Heart right ventricle (tissue), 16 donors: ENCODE measurements around the gene TLN1. TPM values are rescaled to one million over a fixed set of nuclear protein-coding genes. Genes with fewer than 3 reads are reported as not detected.

Experiments
- ATAC-seq, 8 donors: fragments of 200-7000 bp; cut with Tn5 transposase; one replicate each; pipeline ENCODE4 v1.9.1; 2020; ENCODE audit warnings: mild to moderate bottlenecking in 8 of 8, moderate library complexity in 8 of 8, moderate number of reproducible peaks in 1 of 8
- DNase-seq, 2 donors: peaks; one replicate each; pipeline ENCODE4 v3.0.0-alpha.2; 2020
- H3K27ac ChIP-seq, 10 donors: fragments of 200-600 bp; sonication (generic) in 2 of 10; one replicate each; pipeline versions ENCODE4 v1.5.0 to v1.8.0; 2020 to 2022; ENCODE audit warnings: mild to moderate bottlenecking in 3 of 10
- H3K27me3 ChIP-seq, 7 donors: fragments of 200-600 bp; one replicate each; pipeline ENCODE4 v1.8.0; 2021 to 2022; ENCODE audit warnings: mild to moderate bottlenecking in 2 of 7
- H3K36me3 ChIP-seq, 9 donors: fragments of 200-600 bp; sonication (generic) in 1 of 9; one replicate each; pipeline versions ENCODE4 v1.5.0 to v1.8.0; 2020 to 2022; ENCODE audit warnings: mild to moderate bottlenecking in 2 of 9
- H3K4me1 ChIP-seq, 9 donors: fragments of 200-600 bp; sonication (generic) in 1 of 9; one replicate each; pipeline versions ENCODE4 v1.5.0 to v1.8.0; 2020 to 2022; ENCODE audit warnings: mild to moderate bottlenecking in 4 of 9
- H3K4me3 ChIP-seq, 10 donors: fragments of 200-600 bp; sonication (generic) in 2 of 10; one replicate each; pipeline versions ENCODE4 v1.5.0 to v1.8.0; 2020 to 2022; ENCODE audit warnings: mild to moderate bottlenecking in 7 of 10, moderate library complexity in 2 of 10
- H3K9me3 ChIP-seq, 11 donors: fragments of 200-600 bp in 10 of 11; sonication (generic) in 2 of 11; one replicate each; pipeline versions ENCODE4 v1.5.0 to v1.8.0; 2013 to 2022; ENCODE audit warnings: mild to moderate bottlenecking in 2 of 11, control low read depth in 1 of 11, moderate library complexity in 1 of 11
- WGBS, 2 donors: extraction: QIAGEN DNeasy Blood & Tissue Kit; methylation state at CpG; one replicate each; pipeline ENCODE4 v1.1.7; 2013; ENCODE audit warnings: inconsistent platforms in 1 of 2; 5-methylcytosine and 5-hydroxymethylcytosine counted together
- intact Hi-C, 10 donors: fragments of 100-400 bp; cut with DNase I; formaldehyde crosslinking; loops; one replicate each; pipeline versions ENCODE4 v1.11.1 to v1.14.2; 2022
- polyA plus RNA-seq, 2 donors: library from polyadenylated mRNA; stranded (reverse); fragments of 200-250 nt; gene quantifications; one replicate each; pipeline ENCODE4 v1.2.3, GENCODE V29; 2013
- total RNA-seq, 10 donors: library from RNA; stranded (reverse); fragmentation: NEBNext Ultra II Directional in 3 of 10; extraction: Animal tissue kit (Norgen Biotek cat#: 25700) in 3 of 10; gene quantifications; one replicate each; pipeline versions ENCODE4 v1.2.1 to v1.2.4, GENCODE V29; 2021 to 2023
- TF ChIP-seq, protein P1 (sequence below), 9 donors: fragments of 200-600 bp; sonication (generic) in 2 of 9; IDR thresholded peaks; one replicate each; pipeline versions ENCODE4 v1.5.0 to v1.8.0; 2021 to 2022; ENCODE audit warnings: antibody characterized with exemption in 9 of 9, mild to moderate bottlenecking in 5 of 9, moderate library complexity in 1 of 9
- donor health status: Arrhythmogenic right ventricular cardiomyopathy.
- donor health status: ischemic (EF 13 %, LVEDD 7.1; RV severe dilation, severe dysfunction).
- donor health status: healthy with polysubstance abuse.
- donor health status: DM: no; HTN: yes; CAD: no.
- donor health status: DM: no; HTN: no; CAD: no.
- donor health status: ischemic (EF 25% LVEDD 6.9; RV normal size, moderate dysfunction).
- donor health status: ischemic (EF 25% LVEDD 5.7; RV mildly dilated, moderate dysfunction).
- donor health status: healthy.
- donor health status: DM: yes; HTN: yes; CAD: no.
- donor health status: Ischemic cardiomyopathy.
- donor health status: ischemic (EF 35%, LVEDD 5.7; RV mildly dilated, moderate dysfunction).
- donor health status: nonischemic (EF 11% LVEDD 7.7; RV severe dilation, severe dysfunction).
- donor health status: DM: yes; HTN: yes; CAD: no.
- donor health status: PGD.
- donor health status: ischemic (EF 29% LVEDD 5.4; RV normal size, mild dysfunction).
- donor health status: nonischemic (EF 23%, LVEDD 6.1; RV moderate dilation, normal function).

Gene TLN1
- total and polyA plus RNA-seq, 12 donors, result 99.6 to 323 (median 238) TPM

DNA sequence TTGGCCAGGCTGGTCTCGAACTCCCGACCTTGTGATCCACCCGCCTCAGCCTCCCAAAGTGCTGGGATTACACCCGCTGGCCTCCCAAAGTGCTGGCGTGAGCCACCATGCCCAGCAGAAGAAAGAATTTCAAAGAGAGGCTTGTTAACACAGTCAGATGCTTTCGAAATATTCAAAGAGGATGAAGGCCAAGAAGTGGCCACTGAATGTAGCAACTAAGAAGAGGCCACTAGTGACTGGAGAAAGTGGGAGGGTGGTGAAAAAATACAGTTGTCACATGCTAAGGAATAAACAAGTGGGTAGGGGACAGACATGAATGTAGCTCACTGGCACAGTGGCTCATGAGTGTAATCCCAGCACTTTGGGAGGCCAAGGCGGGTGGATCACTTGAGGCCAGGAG, 29.3 kb downstream of the TLN1 start:
- Histone ChIP-seq H3K9me3 (no peaks in the 10 kb centered on the region), H3K36me3 (peaks cover 19 to 100% (median 100%) of the 10 kb centered on the region in 9 donors), H3K27ac (no peak overlapping the region), H3K4me3 (no peak overlapping the region), H3K4me1 (peaks cover 0 to 23% (median 5%) of the 10 kb centered on the region in 9 donors), H3K27me3 (no peaks in the 10 kb centered on the region)
- no peak for ATAC-seq
- TF ChIP-seq, protein P1, sequence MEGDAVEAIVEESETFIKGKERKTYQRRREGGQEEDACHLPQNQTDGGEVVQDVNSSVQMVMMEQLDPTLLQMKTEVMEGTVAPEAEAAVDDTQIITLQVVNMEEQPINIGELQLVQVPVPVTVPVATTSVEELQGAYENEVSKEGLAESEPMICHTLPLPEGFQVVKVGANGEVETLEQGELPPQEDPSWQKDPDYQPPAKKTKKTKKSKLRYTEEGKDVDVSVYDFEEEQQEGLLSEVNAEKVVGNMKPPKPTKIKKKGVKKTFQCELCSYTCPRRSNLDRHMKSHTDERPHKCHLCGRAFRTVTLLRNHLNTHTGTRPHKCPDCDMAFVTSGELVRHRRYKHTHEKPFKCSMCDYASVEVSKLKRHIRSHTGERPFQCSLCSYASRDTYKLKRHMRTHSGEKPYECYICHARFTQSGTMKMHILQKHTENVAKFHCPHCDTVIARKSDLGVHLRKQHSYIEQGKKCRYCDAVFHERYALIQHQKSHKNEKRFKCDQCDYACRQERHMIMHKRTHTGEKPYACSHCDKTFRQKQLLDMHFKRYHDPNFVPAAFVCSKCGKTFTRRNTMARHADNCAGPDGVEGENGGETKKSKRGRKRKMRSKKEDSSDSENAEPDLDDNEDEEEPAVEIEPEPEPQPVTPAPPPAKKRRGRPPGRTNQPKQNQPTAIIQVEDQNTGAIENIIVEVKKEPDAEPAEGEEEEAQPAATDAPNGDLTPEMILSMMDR (IDR thresholded peaks at IDR 0.05), result no peak
- intact Hi-C loops, result no loop called here
- no peak for DNase-seq
- 95 to 98% methylated on average over 7 of the region's 7 CpGs for WGBS, 2 donors

DNA sequence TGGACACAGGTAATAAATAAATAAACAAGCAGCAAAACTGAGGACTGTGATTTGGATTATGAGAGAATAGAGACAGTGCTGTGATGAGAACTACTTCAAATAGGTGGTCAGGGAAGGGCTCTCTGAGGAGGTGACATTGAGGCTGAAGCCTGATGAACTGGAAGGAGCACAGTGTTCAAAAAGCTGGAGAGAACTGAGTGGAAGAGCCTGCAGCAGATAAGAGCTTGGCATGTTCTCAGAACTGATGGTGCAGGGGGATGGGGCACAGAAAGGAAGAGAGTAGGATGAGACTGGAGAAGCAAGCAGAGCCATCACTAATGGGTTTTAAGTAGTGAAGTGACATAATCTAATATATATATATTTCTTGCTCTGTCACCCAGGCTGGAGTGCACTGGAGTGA, 31.1 kb downstream of the TLN1 start:
- DNase-seq, result no peak
- TF ChIP-seq, protein P1 (IDR thresholded peaks at IDR 0.05), result no peak
- Histone ChIP-seq H3K27me3 (no peaks in the 10 kb centered on the region), H3K27ac (peak overlapping the region in 5 of 10 donors; percentile 6 to 34 (median 19)), H3K4me3 (no peak overlapping the region), H3K36me3 (peaks cover 10 to 100% (median 85%) of the 10 kb centered on the region in 9 donors), H3K4me1 (peaks cover 0 to 23% (median 5%) of the 10 kb centered on the region in 9 donors), H3K9me3 (no peaks in the 10 kb centered on the region)
- intact Hi-C loops, result no loop called here
- ATAC-seq, result peak in 5 of 8 donors; percentile 22 to 78 (median 51)

DNA sequence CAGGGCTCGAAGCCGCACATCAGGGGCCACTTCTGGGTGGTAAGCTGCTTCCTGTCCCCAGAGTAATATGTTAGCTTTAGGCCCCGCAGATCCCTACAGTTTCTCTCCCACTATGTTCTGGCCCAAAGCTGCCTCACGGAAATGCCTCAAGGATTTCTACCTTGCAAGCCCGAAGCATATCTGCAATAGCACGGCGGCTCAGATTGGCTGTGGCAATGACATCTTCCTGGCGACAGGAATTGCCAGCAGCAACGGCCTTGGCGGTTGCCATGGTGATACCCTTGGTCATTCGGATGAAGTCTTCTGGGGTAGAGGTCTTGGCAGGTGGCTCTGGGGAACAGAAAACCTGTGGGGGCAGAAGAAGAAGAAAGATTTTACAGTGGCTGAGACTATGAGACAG, 32.0 kb downstream of the TLN1 start:
- H3K4me1 ChIP-seq, result peaks cover 0 to 21% (median 5%) of the 10 kb centered on the region in 9 donors
- peak overlapping the region in 4 of 10 donors; percentile 3 to 34 (median 22) for H3K27ac ChIP-seq
- no peaks in the 10 kb centered on the region for H3K9me3 ChIP-seq
- H3K4me3 ChIP-seq, result no peak overlapping the region
- no peaks in the 10 kb centered on the region for H3K27me3 ChIP-seq
- 85 to 86% methylated on average over 11 of the region's 11 CpGs for WGBS, 2 donors
- ATAC-seq (no peak), DNase-seq (no peak)
- H3K36me3 ChIP-seq, result peaks cover 6 to 99% (median 76%) of the 10 kb centered on the region in 9 donors
- intact Hi-C loops, result no loop called here
- TF ChIP-seq, protein P1 (IDR thresholded peaks at IDR 0.05), result no peak

DNA sequence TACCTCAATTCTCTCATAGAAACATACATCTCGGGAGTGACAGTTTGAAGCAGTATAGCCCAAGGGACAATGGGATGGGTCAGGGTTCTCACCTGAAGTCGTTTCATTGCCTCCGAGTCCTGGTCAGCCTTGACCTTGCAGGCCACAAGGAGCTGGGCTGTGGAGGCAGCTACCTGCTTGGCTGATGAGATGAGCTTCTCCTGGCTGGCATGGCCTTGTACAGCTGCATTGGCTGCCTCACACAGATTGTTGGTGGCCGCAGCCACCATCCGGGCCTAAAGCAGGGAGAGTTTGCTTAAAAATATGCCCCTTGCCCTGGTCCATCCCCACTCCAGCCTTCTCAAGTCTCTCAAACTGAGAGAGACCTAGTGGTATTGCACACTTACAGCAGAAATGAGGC, 33.8 kb downstream of the TLN1 start:
- no peak for DNase-seq
- intact Hi-C loops, result loop anchor here in 3 of 10 donors (5.0 kb wide), 2 partner anchors 36 to 46 kb away; partner anchors contain the start of gene SIT1 (in 1 of the 3)
- Histone ChIP-seq H3K27me3 (no peaks in the 10 kb centered on the region), H3K4me1 (peaks cover 0 to 16% (median 5%) of the 10 kb centered on the region in 9 donors), H3K4me3 (no peak overlapping the region), H3K27ac (no peak overlapping the region), H3K9me3 (no peaks in the 10 kb centered on the region), H3K36me3 (peaks cover 0 to 81% (median 58%) of the 10 kb centered on the region in 9 donors)
- TF ChIP-seq, protein P1 (IDR thresholded peaks at IDR 0.05), result no peak
- ATAC-seq, result no peak
- 88 to 94% methylated on average over 5 of the region's 5 CpGs for WGBS, 2 donors
